WTC11 (cell line): ENCODE measurements around the gene HNRNPUL2. TPM values are rescaled to one million over a fixed set of nuclear protein-coding genes. Genes with fewer than 3 reads are reported as not detected.

ENCODE experiments used
- ATAC-seq: fragments of 200-7000 bp; cut with Tn5 transposase; 2 replicates; pipeline ENCODE4 v1.10.0; 2021; ENCODE audit warnings: mild to moderate bottlenecking, moderate library complexity
- CTCF ChIA-PET: fragments of 300-600 bp; sonication (Branson Sonifier 250); formaldehyde crosslinking; loops from one replicate; lab custom pipeline; 2021; ENCODE audit warnings: antibody characterized with exemption; lab: Charles Lee
- POLR2A ChIA-PET: fragments of 350-600 bp; sonication (Branson Sonifier 250); formaldehyde crosslinking; loops from one replicate; lab custom pipeline; 2021; ENCODE audit warnings: antibody characterized with exemption; lab: Charles Lee
- DNase-seq: peaks from one replicate; pipeline ENCODE4 v3.0.0; 2021; ENCODE audit warnings: low spot score
- H3K27ac Mint-ChIP-seq: 2 replicates; pipeline ENCODE4 v1.8.0; 2021; ENCODE audit warnings: mixed read lengths
- H3K27me3 Mint-ChIP-seq: 2 replicates; pipeline ENCODE4 v1.8.0; 2021; ENCODE audit warnings: low read depth, mild to moderate bottlenecking, moderate library complexity, mixed read lengths
- H3K36me3 Mint-ChIP-seq: 2 replicates; pipeline ENCODE4 v1.8.0; 2021; ENCODE audit warnings: mixed read lengths
- H3K4me1 Mint-ChIP-seq: 2 replicates; pipeline ENCODE4 v1.8.0; 2022; ENCODE audit warnings: mixed read lengths
- H3K4me3 Mint-ChIP-seq: 2 replicates; pipeline ENCODE4 v1.8.0; 2021; ENCODE audit warnings: mild to moderate bottlenecking, moderate library complexity, mixed read lengths
- H3K9me3 Mint-ChIP-seq: 2 replicates; pipeline ENCODE4 v1.8.0; 2021; ENCODE audit warnings: mixed read lengths
- CBFB ChIP-seq: sonication (generic); formaldehyde crosslinking; IDR thresholded peaks from 2 replicates; pipeline ENCODE4 v1.8.1; 2022; ENCODE audit warnings: mild to moderate bottlenecking, low read depth, missing genetic modification reagents
- CREB1 ChIP-seq: sonication (generic); formaldehyde crosslinking; IDR thresholded peaks from 2 replicates; pipeline ENCODE4 v1.8.0; 2023; ENCODE audit warnings: mild to moderate bottlenecking, missing genetic modification reagents
- CREM ChIP-seq: sonication (generic); formaldehyde crosslinking; IDR thresholded peaks from 2 replicates; pipeline ENCODE4 v1.8.1; 2022; ENCODE audit warnings: mild to moderate bottlenecking, missing genetic modification reagents, moderate library complexity
- ELF4 ChIP-seq: sonication (generic); formaldehyde crosslinking; IDR thresholded peaks from 2 replicates; pipeline ENCODE4 v1.8.1; 2022; ENCODE audit warnings: low read depth, mild to moderate bottlenecking, moderate library complexity, missing genetic modification reagents
- EMX1 ChIP-seq: fragments of 250-450 bp; sonication (Bioruptor Pico); IDR thresholded peaks from 2 replicates; pipeline ENCODE4 v1.8.0; 2021; ENCODE audit warnings: mild to moderate bottlenecking
- FOXP1 ChIP-seq: sonication (generic); formaldehyde crosslinking; IDR thresholded peaks from 2 replicates; pipeline ENCODE4 v1.8.0; 2022; ENCODE audit warnings: missing genetic modification reagents, mild to moderate bottlenecking, moderate library complexity, borderline replicate concordance
- JAZF1 ChIP-seq: fragments of 250-450 bp; sonication (Bioruptor Pico); IDR thresholded peaks from 2 replicates; pipeline ENCODE4 v1.9.0; 2021; ENCODE audit warnings: moderate library complexity, mild to moderate bottlenecking, inconsistent platforms
- MYBL2 ChIP-seq: sonication (generic); formaldehyde crosslinking; IDR thresholded peaks from 2 replicates; pipeline ENCODE4 v1.8.1; 2023; ENCODE audit warnings: mild to moderate bottlenecking, moderate library complexity, missing genetic modification reagents
- PRDM15 ChIP-seq: sonication (generic); formaldehyde crosslinking; IDR thresholded peaks from 2 replicates; pipeline ENCODE4 v1.8.0; 2022; ENCODE audit warnings: missing genetic modification reagents
- SMAD4 ChIP-seq: sonication (generic); formaldehyde crosslinking; IDR thresholded peaks from 2 replicates; pipeline ENCODE4 v1.8.0; 2022; ENCODE audit warnings: mild to moderate bottlenecking, missing genetic modification reagents
- TP53 ChIP-seq: sonication (generic); formaldehyde crosslinking; IDR thresholded peaks from 2 replicates; pipeline ENCODE4 v1.8.1; 2023; ENCODE audit warnings: mild to moderate bottlenecking, missing genetic modification reagents
- ZBTB21 ChIP-seq: sonication (generic); formaldehyde crosslinking; IDR thresholded peaks from 2 replicates; pipeline ENCODE4 v1.8.1; 2023; ENCODE audit warnings: mild to moderate bottlenecking, missing genetic modification reagents, borderline replicate concordance
- ZNF219 ChIP-seq: sonication (generic); formaldehyde crosslinking; IDR thresholded peaks from 2 replicates; pipeline ENCODE4 v1.8.0; 2023; ENCODE audit warnings: missing genetic modification reagents, mild to moderate bottlenecking, borderline replicate concordance
- ZNF263 ChIP-seq: sonication (generic); formaldehyde crosslinking; IDR thresholded peaks from 2 replicates; pipeline ENCODE4 v1.8.1; 2022; ENCODE audit warnings: low read depth, mild to moderate bottlenecking, moderate library complexity, missing genetic modification reagents
- total RNA-seq: library from RNA; stranded (reverse); gene quantifications from 3 replicates; pipeline ENCODE4 v1.2.3, GENCODE V29; 2021
- TF ChIP-seq, protein P1 (sequence below): sonication (generic); formaldehyde crosslinking; IDR thresholded peaks from 2 replicates; pipeline ENCODE4 v1.8.1; 2022; ENCODE audit warnings: low read depth, mild to moderate bottlenecking, moderate library complexity, missing genetic modification reagents, borderline replicate concordance
- TF ChIP-seq, protein P2 (sequence below): sonication (generic); formaldehyde crosslinking; IDR thresholded peaks from 2 replicates; pipeline ENCODE4 v1.8.1; 2023; ENCODE audit warnings: mild to moderate bottlenecking, missing genetic modification reagents, moderate library complexity
- TF ChIP-seq, protein P3 (sequence below): fragments of 250-450 bp; sonication (Bioruptor Pico); IDR thresholded peaks from 2 replicates; pipeline ENCODE4 v1.9.0; 2021; ENCODE audit warnings: mild to moderate bottlenecking
- TF ChIP-seq, protein P4 (sequence below): sonication (generic); formaldehyde crosslinking; IDR thresholded peaks from 2 replicates; pipeline ENCODE4 v1.8.0; 2022; ENCODE audit warnings: mild to moderate bottlenecking, missing genetic modification reagents
- TF ChIP-seq, protein P5 (sequence below): sonication (generic); formaldehyde crosslinking; IDR thresholded peaks from 2 replicates; pipeline ENCODE4 v1.8.0; 2022; ENCODE audit warnings: mild to moderate bottlenecking, missing genetic modification reagents
- TF ChIP-seq, protein P6 (sequence below): sonication (generic); formaldehyde crosslinking; IDR thresholded peaks from 2 replicates; pipeline ENCODE4 v1.8.1; 2023; ENCODE audit warnings: mild to moderate bottlenecking, missing genetic modification reagents

The HNRNPUL2 gene
- total RNA-seq, 1 experiment from 2014 or later: 42.1 TPM

GRCh38 chr11:62708392-62708791 lies 18.9 kb downstream of the HNRNPUL2 start (continued):
- TF ChIP-seq, protein P1, sequence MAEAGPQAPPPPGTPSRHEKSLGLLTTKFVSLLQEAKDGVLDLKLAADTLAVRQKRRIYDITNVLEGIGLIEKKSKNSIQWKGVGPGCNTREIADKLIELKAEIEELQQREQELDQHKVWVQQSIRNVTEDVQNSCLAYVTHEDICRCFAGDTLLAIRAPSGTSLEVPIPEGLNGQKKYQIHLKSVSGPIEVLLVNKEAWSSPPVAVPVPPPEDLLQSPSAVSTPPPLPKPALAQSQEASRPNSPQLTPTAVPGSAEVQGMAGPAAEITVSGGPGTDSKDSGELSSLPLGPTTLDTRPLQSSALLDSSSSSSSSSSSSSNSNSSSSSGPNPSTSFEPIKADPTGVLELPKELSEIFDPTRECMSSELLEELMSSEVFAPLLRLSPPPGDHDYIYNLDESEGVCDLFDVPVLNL (CRISPR knock-in tag): no peak
- TF ChIP-seq CBFB (no peak), ZNF219 (CRISPR knock-in tag) (no peak)

DNA sequence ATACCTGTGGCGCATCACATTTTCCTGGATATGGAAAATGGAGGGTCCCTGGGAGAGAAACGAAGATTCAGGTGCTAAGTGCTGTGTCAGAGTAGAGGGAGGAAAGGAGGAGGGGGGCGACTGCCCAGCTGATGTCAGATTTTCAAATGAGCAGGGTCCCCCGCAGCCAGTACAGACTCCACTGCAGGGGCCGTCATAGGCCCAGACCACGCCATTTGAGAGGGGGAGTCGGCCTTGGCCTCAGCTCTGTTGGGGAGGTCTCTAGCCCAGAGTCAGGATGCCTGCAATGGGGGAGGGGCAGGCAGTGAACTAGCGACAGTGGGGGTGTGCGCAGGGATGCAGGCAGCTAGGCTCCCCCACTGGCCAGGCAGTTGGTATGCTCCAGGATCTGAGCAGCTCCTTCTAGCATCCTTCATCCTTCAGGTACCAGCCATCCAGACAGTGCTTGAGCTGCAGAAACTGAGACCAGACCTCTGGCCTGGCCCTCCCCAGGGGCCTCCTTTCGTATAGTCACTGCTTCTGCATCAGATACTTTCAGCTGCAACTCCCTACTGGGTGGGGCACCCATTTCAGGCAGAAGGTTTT lies 19.9 kb downstream of the HNRNPUL2 start, which contains the start of the genes BSCL2 and GNG3:
BSCL2 (minus strand) TSS at position 148 of the 585 bp plus-strand sequence. CDS start 229 bp downstream, outside the sequence.
GNG3 (plus strand) TSS at position 400 of the 585 bp plus-strand sequence. CDS start 620 bp downstream, outside the sequence.
- H3K4me1 Mint-ChIP-seq: peaks cover 38% of the 10 kb centered on the region
- H3K9me3 Mint-ChIP-seq: no peaks in the 10 kb centered on the region
- ATAC-seq: peak; percentile 71
- ChIA-PET CTCF (interaction anchor here (1.0 to 4.0 kb wide), 19 partner anchors 9 to 199 kb away, joined by 3 to 24 read pairs (median 5); partner anchors contain the start of genes B3GAT3, C11orf98, CSKMT and GANAB), POLR2A (interaction anchor here (0.6 to 6.0 kb wide), 20 partner anchors 19 to 161 kb away, joined by 3 to 35 read pairs (median 6); partner anchors contain the start of genes B3GAT3, C11orf98, CSKMT and EEF1G)
- peaks cover 25% of the 10 kb centered on the region for H3K36me3 Mint-ChIP-seq
- H3K4me3 Mint-ChIP-seq: peak within 1 kb of the TSS; percentile 92
- no peaks in the 10 kb centered on the region; the same call in 1 of the 2 replicates for H3K27me3 Mint-ChIP-seq
- DNase-seq: peak; percentile 97
- peak within 1 kb of the TSS; percentile 98 for H3K27ac Mint-ChIP-seq
- TF ChIP-seq SMAD4 (no peak), JAZF1 (CRISPR knock-in tag) (no peak), ELF4 (CRISPR knock-in tag) (no peak), MYBL2 (CRISPR knock-in tag) (no peak), ZNF263 (CRISPR knock-in tag) (no peak), EMX1 (CRISPR knock-in tag) (no peak), CREB1 (CRISPR knock-in tag) (no peak), PRDM15 (CRISPR knock-in tag) (no peak), FOXP1 (CRISPR knock-in tag) (peak; percentile 46; the same call in 1 of the 2 replicates), CREM (CRISPR knock-in tag) (no peak), ZBTB21 (CRISPR knock-in tag) (peak; percentile 91; the same call in 1 of the 2 replicates), TP53 (CRISPR knock-in tag) (peak; percentile 42; the same call in 1 of the 2 replicates)
- TF ChIP-seq, protein P2, sequence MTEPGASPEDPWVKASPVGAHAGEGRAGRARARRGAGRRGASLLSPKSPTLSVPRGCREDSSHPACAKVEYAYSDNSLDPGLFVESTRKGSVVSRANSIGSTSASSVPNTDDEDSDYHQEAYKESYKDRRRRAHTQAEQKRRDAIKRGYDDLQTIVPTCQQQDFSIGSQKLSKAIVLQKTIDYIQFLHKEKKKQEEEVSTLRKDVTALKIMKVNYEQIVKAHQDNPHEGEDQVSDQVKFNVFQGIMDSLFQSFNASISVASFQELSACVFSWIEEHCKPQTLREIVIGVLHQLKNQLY (CRISPR knock-in tag): no peak
- TF ChIP-seq, protein P3, sequence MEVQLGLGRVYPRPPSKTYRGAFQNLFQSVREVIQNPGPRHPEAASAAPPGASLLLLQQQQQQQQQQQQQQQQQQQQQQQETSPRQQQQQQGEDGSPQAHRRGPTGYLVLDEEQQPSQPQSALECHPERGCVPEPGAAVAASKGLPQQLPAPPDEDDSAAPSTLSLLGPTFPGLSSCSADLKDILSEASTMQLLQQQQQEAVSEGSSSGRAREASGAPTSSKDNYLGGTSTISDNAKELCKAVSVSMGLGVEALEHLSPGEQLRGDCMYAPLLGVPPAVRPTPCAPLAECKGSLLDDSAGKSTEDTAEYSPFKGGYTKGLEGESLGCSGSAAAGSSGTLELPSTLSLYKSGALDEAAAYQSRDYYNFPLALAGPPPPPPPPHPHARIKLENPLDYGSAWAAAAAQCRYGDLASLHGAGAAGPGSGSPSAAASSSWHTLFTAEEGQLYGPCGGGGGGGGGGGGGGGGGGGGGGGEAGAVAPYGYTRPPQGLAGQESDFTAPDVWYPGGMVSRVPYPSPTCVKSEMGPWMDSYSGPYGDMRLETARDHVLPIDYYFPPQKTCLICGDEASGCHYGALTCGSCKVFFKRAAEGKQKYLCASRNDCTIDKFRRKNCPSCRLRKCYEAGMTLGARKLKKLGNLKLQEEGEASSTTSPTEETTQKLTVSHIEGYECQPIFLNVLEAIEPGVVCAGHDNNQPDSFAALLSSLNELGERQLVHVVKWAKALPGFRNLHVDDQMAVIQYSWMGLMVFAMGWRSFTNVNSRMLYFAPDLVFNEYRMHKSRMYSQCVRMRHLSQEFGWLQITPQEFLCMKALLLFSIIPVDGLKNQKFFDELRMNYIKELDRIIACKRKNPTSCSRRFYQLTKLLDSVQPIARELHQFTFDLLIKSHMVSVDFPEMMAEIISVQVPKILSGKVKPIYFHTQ (CRISPR knock-in tag): no peak
- TF ChIP-seq, protein P4, sequence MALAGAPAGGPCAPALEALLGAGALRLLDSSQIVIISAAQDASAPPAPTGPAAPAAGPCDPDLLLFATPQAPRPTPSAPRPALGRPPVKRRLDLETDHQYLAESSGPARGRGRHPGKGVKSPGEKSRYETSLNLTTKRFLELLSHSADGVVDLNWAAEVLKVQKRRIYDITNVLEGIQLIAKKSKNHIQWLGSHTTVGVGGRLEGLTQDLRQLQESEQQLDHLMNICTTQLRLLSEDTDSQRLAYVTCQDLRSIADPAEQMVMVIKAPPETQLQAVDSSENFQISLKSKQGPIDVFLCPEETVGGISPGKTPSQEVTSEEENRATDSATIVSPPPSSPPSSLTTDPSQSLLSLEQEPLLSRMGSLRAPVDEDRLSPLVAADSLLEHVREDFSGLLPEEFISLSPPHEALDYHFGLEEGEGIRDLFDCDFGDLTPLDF: 0 out of 2 replicates have a peak, but pooled peaks have one; percentile 45
- TF ChIP-seq, protein P5, sequence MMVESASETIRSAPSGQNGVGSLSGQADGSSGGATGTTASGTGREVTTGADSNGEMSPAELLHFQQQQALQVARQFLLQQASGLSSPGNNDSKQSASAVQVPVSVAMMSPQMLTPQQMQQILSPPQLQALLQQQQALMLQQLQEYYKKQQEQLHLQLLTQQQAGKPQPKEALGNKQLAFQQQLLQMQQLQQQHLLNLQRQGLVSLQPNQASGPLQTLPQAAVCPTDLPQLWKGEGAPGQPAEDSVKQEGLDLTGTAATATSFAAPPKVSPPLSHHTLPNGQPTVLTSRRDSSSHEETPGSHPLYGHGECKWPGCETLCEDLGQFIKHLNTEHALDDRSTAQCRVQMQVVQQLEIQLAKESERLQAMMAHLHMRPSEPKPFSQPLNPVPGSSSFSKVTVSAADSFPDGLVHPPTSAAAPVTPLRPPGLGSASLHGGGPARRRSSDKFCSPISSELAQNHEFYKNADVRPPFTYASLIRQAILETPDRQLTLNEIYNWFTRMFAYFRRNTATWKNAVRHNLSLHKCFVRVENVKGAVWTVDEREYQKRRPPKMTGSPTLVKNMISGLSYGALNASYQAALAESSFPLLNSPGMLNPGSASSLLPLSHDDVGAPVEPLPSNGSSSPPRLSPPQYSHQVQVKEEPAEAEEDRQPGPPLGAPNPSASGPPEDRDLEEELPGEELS: no peak
- TF ChIP-seq, protein P6, sequence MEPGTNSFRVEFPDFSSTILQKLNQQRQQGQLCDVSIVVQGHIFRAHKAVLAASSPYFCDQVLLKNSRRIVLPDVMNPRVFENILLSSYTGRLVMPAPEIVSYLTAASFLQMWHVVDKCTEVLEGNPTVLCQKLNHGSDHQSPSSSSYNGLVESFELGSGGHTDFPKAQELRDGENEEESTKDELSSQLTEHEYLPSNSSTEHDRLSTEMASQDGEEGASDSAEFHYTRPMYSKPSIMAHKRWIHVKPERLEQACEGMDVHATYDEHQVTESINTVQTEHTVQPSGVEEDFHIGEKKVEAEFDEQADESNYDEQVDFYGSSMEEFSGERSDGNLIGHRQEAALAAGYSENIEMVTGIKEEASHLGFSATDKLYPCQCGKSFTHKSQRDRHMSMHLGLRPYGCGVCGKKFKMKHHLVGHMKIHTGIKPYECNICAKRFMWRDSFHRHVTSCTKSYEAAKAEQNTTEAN (CRISPR knock-in tag): no peak
